Uterus (tissue), 4 donors: ENCODE data around the gene GBP1. TPM values are rescaled to one million over a fixed set of nuclear protein-coding genes. Genes with fewer than 3 reads are reported as not detected.

ENCODE experiments used
- DNase-seq, 2 donors: peaks; one replicate each; pipeline ENCODE4 v3.0.0-alpha.2; 2019 to 2020
- H3K27ac ChIP-seq, 2 donors: fragments of 200-600 bp; sonication (generic); 1 replicate in 1 of 2; 2 replicates in 1 of 2; pipeline ENCODE4 v1.5.1; 2016 to 2018
- H3K27me3 ChIP-seq, 2 donors: fragments of 200-600 bp; sonication (generic); one replicate each; pipeline ENCODE4 v1.5.1; 2018 to 2019; ENCODE audit warnings: control low read depth in 1 of 2
- H3K36me3 ChIP-seq, 2 donors: fragments of 200-600 bp; sonication (generic); one replicate each; pipeline ENCODE4 v1.5.1; 2019; ENCODE audit warnings: control low read depth in 1 of 2
- H3K4me1 ChIP-seq, 2 donors: fragments of 200-600 bp; sonication (generic); one replicate each; pipeline ENCODE4 v1.5.1; 2018 to 2019; ENCODE audit warnings: control low read depth in 1 of 2
- H3K4me3 ChIP-seq, 2 donors: fragments of 200-600 bp; sonication (generic); 1 replicate in 1 of 2; 2 replicates in 1 of 2; pipeline ENCODE4 v1.5.1; 2018 to 2019; ENCODE audit warnings: mild to moderate bottlenecking in 1 of 2
- H3K9me3 ChIP-seq, 2 donors: fragments of 200-600 bp; sonication (generic); one replicate each; pipeline ENCODE4 v1.5.1; 2019; ENCODE audit warnings: control low read depth in 1 of 2
- POLR2A ChIP-seq, 2 donors: fragments of 450-650 bp; IDR thresholded peaks; one replicate each; pipeline ENCODE4 v1.6.1; 2016; ENCODE audit warnings: antibody characterized with exemption in 2 of 2, mild to moderate bottlenecking in 1 of 2, moderate library complexity in 1 of 2
- intact Hi-C: fragments of 100-400 bp; cut with DNase I; formaldehyde crosslinking; loops from one replicate; pipeline ENCODE4 v1.15.1; 2023; ENCODE audit warnings: low total_unique reads
- total RNA-seq, 4 donors: library from RNA; depleted of rRNA in 3 of 4; stranded (reverse); fragments of >200 nt in 3 of 4; gene quantifications; one replicate each; pipeline versions ENCODE4 v1.1.0 to v1.2.4, GENCODE V29; 2014 to 2023
- TF ChIP-seq, protein P1 (sequence below), 4 experiments: fragments of 200-600 bp in 2 of 4; fragments of 450-650 bp in 2 of 4; sonication (generic) in 2 of 4; IDR thresholded peaks; one replicate each; pipeline ENCODE4 v1.5.1; 2016 to 2019; ENCODE audit warnings: antibody characterized with exemption in 4 of 4, mild to moderate bottlenecking in 2 of 4, moderate library complexity in 1 of 4
- donor health status: DM: yes; HTN: yes; CAD: no.

Gene GBP1
- total RNA-seq, 4 donors from 2014 or later: 57.9 to 86.6 (median 78.5) TPM

- no peak for DNase-seq
- Histone ChIP-seq H3K4me3 (peak overlapping the region; percentile 15 to 31), H3K36me3 (no peaks in the 10 kb centered on the region), H3K4me1 (no peaks in the 10 kb centered on the region), H3K27me3 (no peaks in the 10 kb centered on the region), H3K9me3 (no peaks in the 10 kb centered on the region), H3K27ac (peak overlapping the region in 1 of 2 donors; percentile 75)
- intact Hi-C loops: no loop called here
- TF ChIP-seq, protein P1, sequence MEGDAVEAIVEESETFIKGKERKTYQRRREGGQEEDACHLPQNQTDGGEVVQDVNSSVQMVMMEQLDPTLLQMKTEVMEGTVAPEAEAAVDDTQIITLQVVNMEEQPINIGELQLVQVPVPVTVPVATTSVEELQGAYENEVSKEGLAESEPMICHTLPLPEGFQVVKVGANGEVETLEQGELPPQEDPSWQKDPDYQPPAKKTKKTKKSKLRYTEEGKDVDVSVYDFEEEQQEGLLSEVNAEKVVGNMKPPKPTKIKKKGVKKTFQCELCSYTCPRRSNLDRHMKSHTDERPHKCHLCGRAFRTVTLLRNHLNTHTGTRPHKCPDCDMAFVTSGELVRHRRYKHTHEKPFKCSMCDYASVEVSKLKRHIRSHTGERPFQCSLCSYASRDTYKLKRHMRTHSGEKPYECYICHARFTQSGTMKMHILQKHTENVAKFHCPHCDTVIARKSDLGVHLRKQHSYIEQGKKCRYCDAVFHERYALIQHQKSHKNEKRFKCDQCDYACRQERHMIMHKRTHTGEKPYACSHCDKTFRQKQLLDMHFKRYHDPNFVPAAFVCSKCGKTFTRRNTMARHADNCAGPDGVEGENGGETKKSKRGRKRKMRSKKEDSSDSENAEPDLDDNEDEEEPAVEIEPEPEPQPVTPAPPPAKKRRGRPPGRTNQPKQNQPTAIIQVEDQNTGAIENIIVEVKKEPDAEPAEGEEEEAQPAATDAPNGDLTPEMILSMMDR (IDR thresholded peaks at IDR 0.05): no peak
- TF ChIP-seq POLR2A (IDR thresholded peaks at IDR 0.05): no peak
Observed at GRCh38 chr1:89070509-89070908, 5.5 kb upstream of the GBP1 start.

DNA sequence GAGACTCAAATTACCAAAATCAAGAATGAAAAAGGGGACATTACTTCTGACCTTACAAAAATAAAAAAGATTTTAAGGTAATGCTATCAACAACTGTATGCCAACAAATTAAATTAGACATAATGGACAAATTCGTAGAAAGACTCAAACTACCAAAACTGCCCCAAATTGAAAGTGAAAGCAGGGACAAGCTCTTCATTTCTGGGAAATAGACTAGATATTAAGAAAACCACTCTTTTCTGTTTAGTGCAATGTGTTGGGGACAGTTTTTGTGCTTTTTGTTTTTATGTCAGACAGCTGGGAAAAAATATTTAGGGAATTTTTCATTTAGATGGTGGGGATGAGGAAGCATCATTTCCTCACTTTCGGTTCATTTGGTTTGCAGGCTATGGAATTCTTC is 4.9 kb upstream of the GBP1 start:
- no peaks in the 10 kb centered on the region for H3K4me1 ChIP-seq
- no peaks in the 10 kb centered on the region for H3K27me3 ChIP-seq
- intact Hi-C loops: no loop called here
- no peaks in the 10 kb centered on the region for H3K9me3 ChIP-seq
- TF ChIP-seq POLR2A (IDR thresholded peaks at IDR 0.05): no peak
- TF ChIP-seq, protein P1 (IDR thresholded peaks at IDR 0.05): no peak
- peak overlapping the region; percentile 60 to 75 for H3K27ac ChIP-seq
- H3K4me3 ChIP-seq: peak overlapping the region; percentile 15 to 31
- H3K36me3 ChIP-seq: no peaks in the 10 kb centered on the region
- no peak for DNase-seq

DNA sequence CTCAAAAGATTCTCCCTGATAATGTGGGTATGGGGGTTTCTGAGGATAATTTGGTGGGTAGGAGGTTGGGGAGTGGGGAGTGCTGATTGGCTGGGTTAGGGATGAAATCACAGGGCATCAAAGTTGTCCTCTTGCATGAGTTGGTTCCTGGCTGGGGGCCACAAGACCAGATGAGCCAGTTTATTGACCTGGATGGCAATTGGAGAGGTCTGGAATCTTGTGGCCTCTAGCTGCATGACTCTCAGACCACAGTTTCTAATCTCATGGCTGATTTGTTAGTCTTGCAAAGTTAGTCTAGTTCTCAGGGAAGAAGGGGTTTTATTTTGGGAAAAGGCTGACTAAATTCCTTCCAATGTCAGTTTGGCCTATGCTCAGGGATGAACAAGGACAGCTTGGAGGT is 3.3 kb upstream of the GBP1 start:
- H3K36me3 ChIP-seq: no peaks in the 10 kb centered on the region
- intact Hi-C loops: no loop called here
- TF ChIP-seq, protein P1 (IDR thresholded peaks at IDR 0.05): no peak
- TF ChIP-seq POLR2A (IDR thresholded peaks at IDR 0.05): no peak
- no peaks in the 10 kb centered on the region for H3K4me1 ChIP-seq
- no peaks in the 10 kb centered on the region for H3K9me3 ChIP-seq
- H3K27ac ChIP-seq: peak overlapping the region; percentile 55 to 75
- DNase-seq: no peak
- H3K4me3 ChIP-seq: no peak overlapping the region
- H3K27me3 ChIP-seq: no peaks in the 10 kb centered on the region

GRCh38 chr1:89064632-89065031 is 376 bp downstream of the GBP1 start:
- TF ChIP-seq, protein P1 (IDR thresholded peaks at IDR 0.05): no peak
- no peak for TF ChIP-seq POLR2A (IDR thresholded peaks at IDR 0.05)
- Histone ChIP-seq H3K9me3 (no peaks in the 10 kb centered on the region), H3K27me3 (no peaks in the 10 kb centered on the region), H3K27ac (peak overlapping the region; percentile 91 to 98), H3K4me1 (peaks cover 0 to 13% of the 10 kb centered on the region in 2 donors), H3K4me3 (peak overlapping the region; percentile 49 to 53), H3K36me3 (no peaks in the 10 kb centered on the region)
- intact Hi-C loops: no loop called here
- DNase-seq: no peak

DNA sequence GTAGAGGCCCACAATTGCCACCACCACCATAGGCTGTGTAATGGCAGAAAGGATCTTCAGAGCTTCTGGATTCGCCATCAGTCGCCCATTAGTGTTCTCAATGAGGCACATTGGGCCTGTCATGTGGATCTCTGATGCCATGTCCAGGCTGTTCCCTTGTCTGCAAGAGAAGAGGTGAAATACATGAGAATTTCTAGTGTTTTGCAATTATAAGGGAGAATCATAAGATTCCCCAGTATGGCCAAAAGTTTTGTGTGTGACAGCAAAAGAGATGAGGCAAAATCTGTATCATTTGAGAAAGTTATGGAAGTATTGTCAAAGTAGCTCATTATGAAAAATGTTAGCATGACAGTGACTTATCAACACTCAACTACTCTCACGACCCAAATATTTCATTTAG is 1.9 kb downstream of the GBP1 start:
- H3K4me1 ChIP-seq: peaks cover 0 to 13% of the 10 kb centered on the region in 2 donors
- H3K27ac ChIP-seq: peak overlapping the region; percentile 91 to 98
- intact Hi-C loops: no loop called here

More for the DNA sequence above, 1.9 kb downstream of the GBP1 start:
- no peak for DNase-seq
- Histone ChIP-seq H3K27me3 (no peaks in the 10 kb centered on the region), H3K36me3 (no peaks in the 10 kb centered on the region), H3K4me3 (peak overlapping the region in 1 of 2 donors; percentile 49), H3K9me3 (no peaks in the 10 kb centered on the region)
- TF ChIP-seq, protein P1 (IDR thresholded peaks at IDR 0.05): no peak
- no peak for TF ChIP-seq POLR2A (IDR thresholded peaks at IDR 0.05)
